GM12878 (cell line): Measurements from ENCODE around the gene AVEN. TPM values are rescaled to one million over a fixed set of nuclear protein-coding genes. Genes with fewer than 3 reads are reported as not detected.

Source experiments
- ATAC-seq: fragments of 200-7000 bp; cut with Tn5 transposase; 3 replicates; pipeline ENCODE4 v1.9.1; 2020; ENCODE audit warnings: mild to moderate bottlenecking, moderate library complexity
- BruUV-seq: library from RNA; stranded (reverse); fragments of 400-500 nt; replicated peaks from 2 replicates; lab custom pipeline; 2021; lab: Mats Ljungman, UMichigan
- CTCF ChIA-PET: fragments of 300-600 bp; sonication (Branson Sonifier 250); formaldehyde crosslinking; extraction: SDS; loops from one replicate; lab custom pipeline; 2021; ENCODE audit warnings: inconsistent platforms; lab: Yijun Ruan, JAX
- POLR2A ChIA-PET: fragments of 350-600 bp; formaldehyde crosslinking; extraction: SDS; loops from one replicate; lab custom pipeline; 2021; ENCODE audit warnings: inconsistent platforms; lab: Charles Lee
- RAD21 ChIA-PET: fragments of 300-600 bp; sonication (Branson Sonifier 250); formaldehyde crosslinking; loops from one replicate; lab custom pipeline; 2023; ENCODE audit warnings: antibody characterized with exemption; ENCODE audit not compliant: unreplicated experiment; lab: Charles Lee
- SMC1A ChIA-PET: fragments of 300-600 bp; sonication (Branson Sonifier 250); formaldehyde crosslinking; loops from one replicate; lab custom pipeline; 2023; ENCODE audit not compliant: unreplicated experiment, uncharacterized antibody; lab: Charles Lee
- DNase-seq: peaks from one replicate; pipeline ENCODE4 v3.0.0-alpha.2; 2011; ENCODE audit warnings: low read depth, low spot score
- FAIRE-seq: peaks from 3 replicates; lab custom pipeline; 2011; peaks lifted over from hg19 to GRCh38; lab: Jason Lieb, UNC
- H2AFZ ChIP-seq: 2 replicates; pipeline ENCODE4 v1.6.0; 2011; ENCODE audit warnings: low read depth, low read length, control low read depth; ENCODE audit not compliant: control insufficient read depth
- H3K27ac ChIP-seq: 2 replicates; pipeline ENCODE4 v1.5.1; 2011; ENCODE audit warnings: control low read depth; ENCODE audit not compliant: control insufficient read depth, insufficient read depth
- H3K27me3 ChIP-seq, 2 experiments: replicated peaks in 1 of 2; 2 replicates each; pipeline versions ENCODE4 v1.6.0 to v1.6.1; 2011; ENCODE audit warnings: low read length in 1 of 2; ENCODE audit not compliant: control insufficient read depth in 2 of 2, insufficient read depth in 2 of 2
- H3K36me3 ChIP-seq, 2 experiments: 2 replicates each; pipeline ENCODE4 v1.5.1; 2011; ENCODE audit warnings: low read length in 1 of 2; ENCODE audit not compliant: control insufficient read depth in 2 of 2, insufficient read depth in 2 of 2
- H3K4me1 ChIP-seq: 2 replicates; pipeline ENCODE4 v1.6.1; 2011; ENCODE audit warnings: mild to moderate bottlenecking, low read length, moderate library complexity, mixed read lengths; ENCODE audit not compliant: control insufficient read depth, insufficient read depth
- H3K4me2 ChIP-seq: 2 replicates; pipeline ENCODE4 v1.6.0; 2011; ENCODE audit warnings: control low read depth; ENCODE audit not compliant: control insufficient read depth, insufficient read depth
- H3K4me3 ChIP-seq: fragments of 200-600 bp; sonication (generic); 2 replicates; pipeline ENCODE4 v1.5.1; 2016
- H3K79me2 ChIP-seq: 2 replicates; pipeline ENCODE4 v1.6.0; 2011; ENCODE audit warnings: low read length; ENCODE audit not compliant: control insufficient read depth, insufficient read depth
- H3K9ac ChIP-seq: 2 replicates; pipeline ENCODE4 v1.8.0; 2011; ENCODE audit warnings: low read length, control low read depth, mixed read lengths; ENCODE audit not compliant: control insufficient read depth, insufficient read depth
- H3K9me3 ChIP-seq: replicated peaks from 3 replicates; pipeline ENCODE4 v1.5.1; 2011; ENCODE audit warnings: mild to moderate bottlenecking, low read length; ENCODE audit not compliant: control insufficient read depth, insufficient read depth
- H4K20me1 ChIP-seq: 2 replicates; pipeline ENCODE4 v1.6.0; 2011; ENCODE audit not compliant: control insufficient read depth, insufficient read depth
- BCLAF1 ChIP-seq: fragments of 450-650 bp; IDR thresholded peaks from 2 replicates; pipeline ENCODE4 v1.6.1; 2017; ENCODE audit warnings: antibody characterized with exemption, mild to moderate bottlenecking, moderate library complexity
- JUNB ChIP-seq: IDR thresholded peaks from 2 replicates; pipeline ENCODE4 v1.6.1; 2016; ENCODE audit warnings: antibody characterized with exemption, mild to moderate bottlenecking
- KAT2A ChIP-seq: conservative IDR thresholded peaks from 2 replicates; pipeline ENCODE4 v1.6.1; 2011; ENCODE audit warnings: low read depth, low read length; ENCODE audit not compliant: control insufficient read depth
- NFXL1 ChIP-seq: fragments of 450-650 bp; IDR thresholded peaks from 2 replicates; pipeline ENCODE4 v1.6.1; 2017; ENCODE audit warnings: antibody characterized with exemption, mild to moderate bottlenecking, borderline replicate concordance
- NFYA ChIP-seq: IDR thresholded peaks from 2 replicates; pipeline ENCODE4 v1.6.1; 2011; ENCODE audit warnings: low read depth, mild to moderate bottlenecking, low read length, improper control_type of control experiment, borderline replicate concordance
- RAD51 ChIP-seq: fragments of 450-650 bp; IDR thresholded peaks from 2 replicates; pipeline ENCODE4 v1.6.1; 2016; ENCODE audit warnings: moderate library complexity, mild to moderate bottlenecking, inconsistent platforms
- RB1 ChIP-seq: fragments of 450-650 bp; formaldehyde crosslinking; IDR thresholded peaks from 2 replicates; pipeline ENCODE4 v1.6.1; 2017; ENCODE audit warnings: mild to moderate bottlenecking, borderline replicate concordance
- RELA ChIP-seq: fragments of 450-650 bp; IDR thresholded peaks from 2 replicates; pipeline ENCODE4 v1.8.0; 2014; ENCODE audit warnings: borderline replicate concordance; ENCODE audit not compliant: partially characterized antibody
- SKIL ChIP-seq: fragments of 450-650 bp; IDR thresholded peaks from 2 replicates; pipeline ENCODE4 v1.6.1; 2017; ENCODE audit warnings: mild to moderate bottlenecking, low read depth, inconsistent platforms; ENCODE audit not compliant: poor library complexity, severe bottlenecking
- SPI1 ChIP-seq: IDR thresholded peaks from 2 replicates; pipeline ENCODE4 v1.6.1; 2011; ENCODE audit warnings: low read depth, mild to moderate bottlenecking, low read length, moderate library complexity, borderline replicate concordance; ENCODE audit not compliant: insufficient read depth
- TCF3 ChIP-seq: IDR thresholded peaks from 2 replicates; pipeline ENCODE4 v1.6.1; 2012; ENCODE audit warnings: low read depth, mild to moderate bottlenecking, low read length, borderline replicate concordance; ENCODE audit not compliant: insufficient read depth
- YY1 ChIP-seq: IDR thresholded peaks from 2 replicates; pipeline ENCODE4 v1.6.1; 2011; ENCODE audit warnings: low read depth, mild to moderate bottlenecking, low read length
- ZNF274 ChIP-seq: IDR thresholded peaks from one replicate; pipeline ENCODE4 v1.8.0; 2011; ENCODE audit not compliant: insufficient read length, insufficient read depth
- ZNF384 ChIP-seq: IDR thresholded peaks from 2 replicates; pipeline ENCODE4 v1.6.1; 2012; ENCODE audit warnings: low read depth, mild to moderate bottlenecking, low read length, improper control_type of control experiment, borderline replicate concordance
- ZNF592 ChIP-seq: fragments of 450-650 bp; IDR thresholded peaks from 2 replicates; pipeline ENCODE4 v1.6.1; 2017; ENCODE audit warnings: mild to moderate bottlenecking, moderate library complexity
- WGBS: methylation state at CpG from one replicate; pipeline ENCODE4 v1.1.6; 2016; ENCODE audit warnings: low lambda C conversion rate; ENCODE audit not compliant: insufficient replicate concordance, insufficient coverage; ENCODE audit errors: missing lambda C conversion rate; 5-methylcytosine and 5-hydroxymethylcytosine counted together
- in situ Hi-C: fragments of 300-500 bp; cut with MboI; formaldehyde crosslinking; loops from 9 replicates; pipeline ENCODE4 v1.14.3; 2018; ENCODE audit warnings: mixed read lengths
- intact Hi-C: fragments of 100-400 bp; cut with micrococcal nuclease; formaldehyde crosslinking; loops from one replicate; pipeline ENCODE4 v1.14.2; 2022; ENCODE audit not compliant: unreplicated experiment
- polyA plus RNA-seq, 11 experiments: library from polyadenylated mRNA; depleted of rRNA in 4 of 11; unstranded in 6 of 11; stranded (reverse) in 5 of 11; fragments of >200 nt; fragmentation: Nextera tagmentation in 4 of 11; fragmentation: Illumina TruSeq in 1 of 11; extraction: Ambion mirVana in 4 of 11; extraction: Trizol in 1 of 11; gene quantifications; 1 replicate in 1 of 11; 2 replicates in 10 of 11; pipeline versions ENCODE4 v1.2.1 to v1.2.3, GENCODE V29; 2011 to 2016; ENCODE audit warnings: inconsistent platforms in 2 of 11, missing spikeins in 2 of 11, low read depth in 1 of 11
- total RNA-seq, 4 experiments: library from RNA; depleted of rRNA in 3 of 4; stranded (reverse); fragments of >200 nt in 3 of 4; fragmentation: Illumina TruSeq in 1 of 4; extraction: Trizol in 1 of 4; gene quantifications; 2 replicates each; pipeline versions ENCODE4 v1.2.1 to v1.2.3, GENCODE V29; 2013 to 2021

The AVEN gene
- total and polyA plus RNA-seq, 10 of the 15 experiments (the other 5 are each of a cell fraction or from before 2014, with no cell fraction given), result 1.4 to 15.1 (median 10.5) TPM

- H3K9ac ChIP-seq, result peak overlapping the region; percentile 83; the same call in 1 of the 2 replicates
- no peak for TF ChIP-seq ZNF274
- no peak for TF ChIP-seq ZNF384
- TF ChIP-seq JUNB, result no peak
- no peak for TF ChIP-seq ZNF592
- peak; percentile 7; the same call in 1 of the 2 replicates for TF ChIP-seq RAD51
- no peak for TF ChIP-seq KAT2A
- no peak for TF ChIP-seq SKIL
- TF ChIP-seq BCLAF1, result no peak
- no peak for TF ChIP-seq NFYA
- no peak for TF ChIP-seq NFXL1
- TF ChIP-seq RB1, result no peak
- TF ChIP-seq SPI1, result peak; percentile 53; the same call in 1 of the 2 replicates
- peak; percentile 20; the same call in 1 of the 2 replicates for TF ChIP-seq YY1
- no peak for TF ChIP-seq RELA
- no peak for TF ChIP-seq TCF3
Observed at GRCh38 chr15:34039790-34040113, 748 bp upstream of the AVEN start.

More at GRCh38 chr15:34039790-34040113, 748 bp upstream of the AVEN start:
- Histone ChIP-seq H3K4me2 (peak overlapping the region; percentile 68), H3K4me3 (peak overlapping the region; percentile 73), H3K79me2 (peaks cover 3% of the 10 kb centered on the region), H2AFZ (peak overlapping the region; percentile 40), H3K27me3 (no peaks in the 10 kb centered on the region), H3K4me1 (peaks cover 13% of the 10 kb centered on the region), H4K20me1 (no peaks in the 10 kb centered on the region), H3K27ac (peak overlapping the region; percentile 88), H3K36me3 (no peaks in the 10 kb centered on the region), H3K9me3 (no peaks in the 10 kb centered on the region)
- BruUV-seq, result no TSS peak
- SMC1A ChIA-PET, result interaction anchor here (0.9 kb wide), 1 partner anchor 9 kb away, joined by 3 read pairs; no protein-coding TSS in a partner anchor
- intact Hi-C loops (no loop called here), in situ Hi-C loops (no loop called here)
- 21% methylated on average over 1 of the region's 1 CpG for WGBS
- RAD21 ChIA-PET, result no interaction called here
- peak; percentile 25 for DNase-seq
- CTCF ChIA-PET, result interaction anchor here (0.6 to 1.5 kb wide), 2 partner anchors 20 to 23 kb away, joined by 3 to 6 read pairs; no protein-coding TSS in a partner anchor
- POLR2A ChIA-PET, result no interaction called here
- no peak for ATAC-seq
- FAIRE-seq, result peak; percentile 18
